ENCODE data around the gene TCAP. TPM values are rescaled to one million over a fixed set of nuclear protein-coding genes. Genes with fewer than 3 reads are reported as not detected.

TCAP gene
- total and polyA plus RNA-seq, 9 donors = 0.24 to 1.9 (median 1.3) TPM

GRCh38 chr17:39636927-39637736 is 28.0 kb upstream of the TCAP start, which contains the start of gene STARD3:
Gene STARD3 (plus strand): TSS chr17:39637144. CDS start chr17:39653532, 16,388 bp downstream.
- Histone ChIP-seq H3K27me3 (no peaks in the 10 kb centered on the region), H3K27ac (peak within 1 kb of the TSS; percentile 88 to 93), H3K4me3 (peak within 1 kb of the TSS; percentile 87), H3K36me3 (no peaks in the 10 kb centered on the region), H3K4me1 (ENCODE audit: insufficient read depth) (peaks cover 15% of the 10 kb centered on the region), H3K9me3 (no peaks in the 10 kb centered on the region)
- peak; percentile 90 to 95 (median 93) for DNase-seq
- intact Hi-C loops (cut with DNase I) = no loop called here
- TF ChIP-seq EP300 (IDR thresholded peaks at IDR 0.05) (no peak), CTCF (IDR thresholded peaks at IDR 0.05) (peak in 1 of 3 donors; percentile 38), POLR2A (IDR thresholded peaks at IDR 0.05) (peak; percentile 57)
- WGBS, 3 donors = 0 to 1% (median 0%) methylated on average over 59 to 69 of the region's 69 CpGs

GRCh38 chr17:39638317-39638716 is 26.8 kb upstream of the TCAP start:
- H3K27me3 ChIP-seq = no peaks in the 10 kb centered on the region
- intact Hi-C loops (cut with DNase I) = no loop called here
- H3K4me3 ChIP-seq = peak overlapping the region; percentile 87
- H3K4me1 ChIP-seq (ENCODE audit: insufficient read depth) = peaks cover 15% of the 10 kb centered on the region
- H3K27ac ChIP-seq = no peak overlapping the region
- H3K36me3 ChIP-seq = no peaks in the 10 kb centered on the region
- 86 to 87% (median 87%) methylated on average over 7 of the region's 7 CpGs for WGBS, 3 donors
- no peak for DNase-seq
- no peak for TF ChIP-seq CTCF (IDR thresholded peaks at IDR 0.05)
- H3K9me3 ChIP-seq = no peaks in the 10 kb centered on the region

- 72 to 84% (median 75%) methylated on average over 2 of the region's 2 CpGs for WGBS, 3 donors
- Histone ChIP-seq H3K9me3 (no peaks in the 10 kb centered on the region), H3K36me3 (no peaks in the 10 kb centered on the region), H3K27me3 (no peaks in the 10 kb centered on the region), H3K27ac (no peak overlapping the region), H3K4me3 (no peak overlapping the region), H3K4me1 (ENCODE audit: insufficient read depth) (peaks cover 15% of the 10 kb centered on the region)
- intact Hi-C loops (cut with DNase I) = no loop called here
- no peak for DNase-seq
- TF ChIP-seq EP300 (IDR thresholded peaks at IDR 0.05) = no peak
Measured at GRCh38 chr17:39639043-39639442, 26.1 kb upstream of the TCAP start.

- Histone ChIP-seq H3K27ac (no peak overlapping the region), H3K9me3 (no peaks in the 10 kb centered on the region), H3K36me3 (no peaks in the 10 kb centered on the region), H3K27me3 (no peaks in the 10 kb centered on the region), H3K4me1 (ENCODE audit: insufficient read depth) (peaks cover 14% of the 10 kb centered on the region), H3K4me3 (no peak overlapping the region)
- no peak for DNase-seq
- TF ChIP-seq EP300 (IDR thresholded peaks at IDR 0.05) (no peak), POLR2A (IDR thresholded peaks at IDR 0.05) (no peak), CTCF (IDR thresholded peaks at IDR 0.05) (no peak)
- WGBS, 3 donors = 77 to 82% (median 80%) methylated on average over 11 of the region's 11 CpGs
- intact Hi-C loops (cut with DNase I) = no loop called here
Measured at GRCh38 chr17:39639566-39640458, 25.3 kb upstream of the TCAP start.
